ENCODE results near the gene SCN5A. TPM values are rescaled to one million over a fixed set of nuclear protein-coding genes. Genes with fewer than 3 reads are reported as not detected.

SCN5A gene
- 2.7 TPM for total RNA-seq

GRCh38 chr3:38649500-38650247 is at the start of gene SCN5A:
SCN5A (minus strand) TSS chr3:38649687; CDS start chr3:38633307, 16,380 bp downstream.
- DNase-seq (ENCODE audit: low spot score) (no peak), ATAC-seq (peak; percentile 85)
- intact Hi-C loops (cut with DNase I), result loop anchor here (10.0 kb wide), 1 partner anchor 125 kb away; no protein-coding TSS in a partner anchor

- ATAC-seq (no peak), DNase-seq (ENCODE audit: low spot score) (no peak)
- intact Hi-C loops (cut with DNase I), result no loop called here
Measured at GRCh38 chr3:38698760-38699159, 49.3 kb upstream of the SCN5A start.

- DNase-seq (ENCODE audit: low spot score), result no peak
- ATAC-seq, result no peak
- intact Hi-C loops (cut with DNase I), result no loop called here
Measured at GRCh38 chr3:38698061-38698460, 48.6 kb upstream of the SCN5A start.

GRCh38 chr3:38696034-38696433 is 46.5 kb upstream of the SCN5A start:
- no peak for DNase-seq (ENCODE audit: low spot score)
- intact Hi-C loops (cut with DNase I), result no loop called here
- ATAC-seq, result no peak

- DNase-seq (ENCODE audit: low spot score), result no peak
- ATAC-seq, result no peak
- intact Hi-C loops (cut with DNase I), result no loop called here
Measured at GRCh38 chr3:38690185-38690584, 40.7 kb upstream of the SCN5A start.

- DNase-seq (ENCODE audit: low spot score) (no peak), ATAC-seq (no peak)
- intact Hi-C loops (cut with DNase I), result no loop called here
Measured at GRCh38 chr3:38689774-38690173, 40.3 kb upstream of the SCN5A start.

GRCh38 chr3:38689346-38689745 is 39.9 kb upstream of the SCN5A start:
- intact Hi-C loops (cut with DNase I), result no loop called here
- DNase-seq (ENCODE audit: low spot score) (no peak), ATAC-seq (no peak)

- ATAC-seq, result no peak
Measured at GRCh38 chr3:38687321-38687720, 37.8 kb upstream of the SCN5A start.

GRCh38 chr3:38684546-38684945 is 35.1 kb upstream of the SCN5A start:
- DNase-seq (ENCODE audit: low spot score) (no peak), ATAC-seq (no peak)
- intact Hi-C loops (cut with DNase I), result no loop called here

More at GRCh38 chr3:38687321-38687720, 37.8 kb upstream of the SCN5A start:
- intact Hi-C loops (cut with DNase I), result no loop called here
- DNase-seq (ENCODE audit: low spot score), result no peak

GRCh38 chr3:38669668-38670067 is 20.2 kb upstream of the SCN5A start:
- ATAC-seq (no peak), DNase-seq (ENCODE audit: low spot score) (no peak)
- intact Hi-C loops (cut with DNase I), result no loop called here

- ATAC-seq, result no peak
- no peak for DNase-seq (ENCODE audit: low spot score)
- intact Hi-C loops (cut with DNase I), result no loop called here
Measured at GRCh38 chr3:38662544-38662943, 13.1 kb upstream of the SCN5A start.

- DNase-seq (ENCODE audit: low spot score) (no peak), ATAC-seq (no peak)
- intact Hi-C loops (cut with DNase I), result no loop called here
Measured at GRCh38 chr3:38658841-38659240, 9.4 kb upstream of the SCN5A start.

GRCh38 chr3:38657369-38657768 is 7.9 kb upstream of the SCN5A start:
- intact Hi-C loops (cut with DNase I), result no loop called here

GRCh38 chr3:38655708-38656300 is 6.3 kb upstream of the SCN5A start:
- DNase-seq (ENCODE audit: low spot score) (no peak), ATAC-seq (no peak)
- intact Hi-C loops (cut with DNase I), result no loop called here

More at GRCh38 chr3:38657369-38657768, 7.9 kb upstream of the SCN5A start:
- ATAC-seq (no peak), DNase-seq (ENCODE audit: low spot score) (no peak)

GRCh38 chr3:38653685-38654537 is 4.4 kb upstream of the SCN5A start:
- intact Hi-C loops (cut with DNase I), result no loop called here
- ATAC-seq, result no peak
- no peak for DNase-seq (ENCODE audit: low spot score)

GRCh38 chr3:38652934-38653333 is 3.4 kb upstream of the SCN5A start:
- intact Hi-C loops (cut with DNase I), result no loop called here
- ATAC-seq, result no peak
- no peak for DNase-seq (ENCODE audit: low spot score)

- ATAC-seq, result peak; percentile 75
- intact Hi-C loops (cut with DNase I), result no loop called here
Measured at GRCh38 chr3:38651153-38651789, 1.8 kb upstream of the SCN5A start.

GRCh38 chr3:38650248-38650951 is 913 bp upstream of the SCN5A start:
- DNase-seq (ENCODE audit: low spot score) (no peak), ATAC-seq (peak; percentile 15)
- intact Hi-C loops (cut with DNase I), result no loop called here

More at GRCh38 chr3:38651153-38651789, 1.8 kb upstream of the SCN5A start:
- DNase-seq (ENCODE audit: low spot score), result peak; percentile 80

All from sciatic nerve (tissue), 2 donors.